Measurements from ENCODE around the gene GPR142. TPM values are rescaled to one million over a fixed set of nuclear protein-coding genes. Genes with fewer than 3 reads are reported as not detected.

The GPR142 gene
- total and polyA plus RNA-seq, 2 donors: 0.23 TPM; not detected in 1

GRCh38 chr17:74387365-74388218, 20.3 kb downstream of the GPR142 start:
- H3K27ac ChIP-seq (ENCODE audit: low read depth): no peak overlapping the region
- 82% methylated on average over 17 of the region's 17 CpGs for WGBS

GRCh38 chr17:74389084-74389753, 21.9 kb downstream of the GPR142 start:
- Histone ChIP-seq H3K27ac (ENCODE audit: low read depth) (no peak overlapping the region), H3K4me1 (ENCODE audit: insufficient read depth) (no peaks in the 10 kb centered on the region), H3K4me3 (ENCODE audit: low read depth, low read length) (no peak overlapping the region), H3K36me3 (ENCODE audit: insufficient read depth) (no peaks in the 10 kb centered on the region)
- 85% methylated on average over 12 of the region's 12 CpGs for WGBS
- no peak for DNase-seq (ENCODE audit: extremely low spot score)

More at GRCh38 chr17:74387365-74388218, 20.3 kb downstream of the GPR142 start:
- Histone ChIP-seq H3K4me3 (ENCODE audit: low read depth, low read length) (no peak overlapping the region), H3K36me3 (ENCODE audit: insufficient read depth) (no peaks in the 10 kb centered on the region), H3K4me1 (ENCODE audit: insufficient read depth) (no peaks in the 10 kb centered on the region)
- no peak for DNase-seq (ENCODE audit: extremely low spot score)

GRCh38 chr17:74389937-74390679, 22.8 kb downstream of the GPR142 start:
- no peaks in the 10 kb centered on the region for H3K4me1 ChIP-seq (ENCODE audit: insufficient read depth)

GRCh38 chr17:74390680-74391653, 23.7 kb downstream of the GPR142 start:
- no peaks in the 10 kb centered on the region for H3K4me1 ChIP-seq (ENCODE audit: insufficient read depth)
- no peak for DNase-seq (ENCODE audit: extremely low spot score)
- no peaks in the 10 kb centered on the region for H3K36me3 ChIP-seq (ENCODE audit: insufficient read depth)
- no peak overlapping the region for H3K27ac ChIP-seq (ENCODE audit: low read depth)
- no peak overlapping the region for H3K4me3 ChIP-seq (ENCODE audit: low read depth, low read length)
- 81% methylated on average over 11 of the region's 11 CpGs for WGBS

More at GRCh38 chr17:74389937-74390679, 22.8 kb downstream of the GPR142 start:
- no peak for DNase-seq (ENCODE audit: extremely low spot score)
- 87% methylated on average over 2 of the region's 2 CpGs for WGBS
- Histone ChIP-seq H3K4me3 (ENCODE audit: low read depth, low read length) (no peak overlapping the region), H3K36me3 (ENCODE audit: insufficient read depth) (no peaks in the 10 kb centered on the region), H3K27ac (ENCODE audit: low read depth) (no peak overlapping the region)

- DNase-seq (ENCODE audit: extremely low spot score): no peak
- Histone ChIP-seq H3K4me1 (ENCODE audit: insufficient read depth) (no peaks in the 10 kb centered on the region), H3K4me3 (ENCODE audit: low read depth, low read length) (no peak overlapping the region), H3K27ac (ENCODE audit: low read depth) (no peak overlapping the region), H3K36me3 (ENCODE audit: insufficient read depth) (no peaks in the 10 kb centered on the region)
- 70% methylated on average over 5 of the region's 5 CpGs for WGBS
Observed at GRCh38 chr17:74391771-74392170, 24.5 kb downstream of the GPR142 start.

GRCh38 chr17:74392848-74393247, 25.5 kb downstream of the GPR142 start:
- H3K4me1 ChIP-seq (ENCODE audit: insufficient read depth): no peaks in the 10 kb centered on the region

GRCh38 chr17:74393346-74393942, 26.1 kb downstream of the GPR142 start:
- Histone ChIP-seq H3K4me3 (ENCODE audit: low read depth, low read length) (no peak overlapping the region), H3K36me3 (ENCODE audit: insufficient read depth) (no peaks in the 10 kb centered on the region), H3K27ac (ENCODE audit: low read depth) (no peak overlapping the region), H3K4me1 (ENCODE audit: insufficient read depth) (no peaks in the 10 kb centered on the region)
- 74% methylated on average over 6 of the region's 6 CpGs for WGBS
- no peak for DNase-seq (ENCODE audit: extremely low spot score)

More at GRCh38 chr17:74392848-74393247, 25.5 kb downstream of the GPR142 start:
- no peak overlapping the region for H3K4me3 ChIP-seq (ENCODE audit: low read depth, low read length)
- WGBS: 70% methylated on average over 5 of the region's 5 CpGs
- no peak overlapping the region for H3K27ac ChIP-seq (ENCODE audit: low read depth)
- no peak for DNase-seq (ENCODE audit: extremely low spot score)
- H3K36me3 ChIP-seq (ENCODE audit: insufficient read depth): no peaks in the 10 kb centered on the region

GRCh38 chr17:74394275-74394950, 27.1 kb downstream of the GPR142 start:
- WGBS: 78% methylated on average over 12 of the region's 12 CpGs
- H3K4me1 ChIP-seq (ENCODE audit: insufficient read depth): no peaks in the 10 kb centered on the region
- no peak for DNase-seq (ENCODE audit: extremely low spot score)
- no peak overlapping the region for H3K27ac ChIP-seq (ENCODE audit: low read depth)
- no peak overlapping the region for H3K4me3 ChIP-seq (ENCODE audit: low read depth, low read length)
- no peaks in the 10 kb centered on the region for H3K36me3 ChIP-seq (ENCODE audit: insufficient read depth)

GRCh38 chr17:74394977-74395376, 27.7 kb downstream of the GPR142 start:
- no peaks in the 10 kb centered on the region for H3K36me3 ChIP-seq (ENCODE audit: insufficient read depth)
- H3K4me1 ChIP-seq (ENCODE audit: insufficient read depth): no peaks in the 10 kb centered on the region
- DNase-seq (ENCODE audit: extremely low spot score): no peak
- no peak overlapping the region for H3K4me3 ChIP-seq (ENCODE audit: low read depth, low read length)
- 83% methylated on average over 7 of the region's 7 CpGs for WGBS
- H3K27ac ChIP-seq (ENCODE audit: low read depth): no peak overlapping the region

- no peak for DNase-seq (ENCODE audit: extremely low spot score)
- Histone ChIP-seq H3K4me1 (ENCODE audit: insufficient read depth) (no peaks in the 10 kb centered on the region), H3K4me3 (ENCODE audit: low read depth, low read length) (no peak overlapping the region), H3K27ac (ENCODE audit: low read depth) (no peak overlapping the region), H3K36me3 (ENCODE audit: insufficient read depth) (no peaks in the 10 kb centered on the region)
- WGBS: 86% methylated on average over 4 of the region's 4 CpGs
Observed at GRCh38 chr17:74396567-74396966, 29.3 kb downstream of the GPR142 start.

- H3K4me1 ChIP-seq (ENCODE audit: insufficient read depth): no peaks in the 10 kb centered on the region
- H3K36me3 ChIP-seq (ENCODE audit: insufficient read depth): no peaks in the 10 kb centered on the region
- no peak for DNase-seq (ENCODE audit: extremely low spot score)
- H3K4me3 ChIP-seq (ENCODE audit: low read depth, low read length): no peak overlapping the region
- WGBS: 82% methylated on average over 7 of the region's 7 CpGs
- H3K27ac ChIP-seq (ENCODE audit: low read depth): no peak overlapping the region
Observed at GRCh38 chr17:74402048-74402447, 34.7 kb downstream of the GPR142 start.

GRCh38 chr17:74403512-74404137, 36.3 kb downstream of the GPR142 start:
- 62% methylated on average over 12 of the region's 12 CpGs for WGBS
- Histone ChIP-seq H3K36me3 (ENCODE audit: insufficient read depth) (no peaks in the 10 kb centered on the region), H3K27ac (ENCODE audit: low read depth) (no peak overlapping the region), H3K4me3 (ENCODE audit: low read depth, low read length) (no peak overlapping the region), H3K4me1 (ENCODE audit: insufficient read depth) (no peaks in the 10 kb centered on the region)
- no peak for DNase-seq (ENCODE audit: extremely low spot score)
